Measurements from ENCODE around the gene KHDRBS1.
A peak's percentile ranks its signal among the peaks of the same experiment; 100 is the strongest.
"Not testable (repeated sequence)": the region's sequence is repeated elsewhere in the genome, so short reads cannot be mapped to it uniquely, and the experiment has no call there.

Gene KHDRBS1

DNA sequence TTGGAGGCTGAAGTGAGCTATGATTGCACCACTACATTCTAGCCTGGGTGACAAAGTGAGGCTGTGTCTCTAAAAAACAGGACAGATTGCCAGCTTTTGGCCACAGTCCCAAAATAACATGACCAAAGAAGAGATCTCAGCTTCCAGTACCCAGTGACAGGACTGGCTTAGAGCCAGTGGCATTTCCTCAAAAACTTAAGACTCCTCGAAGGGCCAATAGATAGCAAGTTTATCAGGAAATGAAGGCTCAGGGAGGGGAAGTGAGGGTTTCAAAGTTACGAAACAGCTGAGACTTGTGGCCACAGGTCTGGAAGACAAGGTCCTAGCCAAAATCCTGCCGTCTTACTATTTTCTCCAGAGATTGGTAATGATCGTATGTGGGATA, 52.8 kb downstream of the KHDRBS1 start:
- peak; percentile 76 for DNase-seq

DNA sequence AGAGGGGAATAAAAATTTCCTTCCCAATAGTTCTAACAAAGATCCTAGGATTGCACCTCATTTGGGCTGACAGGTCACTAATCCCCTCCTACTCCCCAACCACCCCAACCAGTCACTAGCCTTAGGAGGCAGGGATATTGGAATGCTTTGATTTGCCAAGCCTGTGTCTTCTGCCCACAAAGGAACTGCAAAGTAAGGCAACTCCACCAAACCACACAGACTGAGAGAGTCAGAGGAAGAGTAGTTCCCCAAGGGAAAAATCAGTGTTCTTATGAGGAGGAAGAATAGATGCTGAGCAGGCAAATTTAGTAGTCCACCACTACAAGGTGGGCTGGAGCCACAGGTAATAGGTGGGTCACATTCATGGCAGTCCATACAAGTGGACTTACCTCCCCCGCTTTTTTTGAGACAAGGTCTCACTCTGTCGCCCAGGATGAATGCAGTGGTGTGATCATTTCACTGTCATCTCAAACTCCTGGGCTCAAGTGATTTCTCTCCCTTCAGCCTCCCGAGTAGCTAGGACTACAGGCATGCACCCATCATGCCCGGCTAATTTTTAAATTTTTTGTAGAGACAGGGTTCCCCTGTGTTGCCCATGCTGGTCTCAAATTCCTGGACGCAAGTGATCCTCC, 55.4 kb downstream of the KHDRBS1 start:
- no peak for DNase-seq

DNA sequence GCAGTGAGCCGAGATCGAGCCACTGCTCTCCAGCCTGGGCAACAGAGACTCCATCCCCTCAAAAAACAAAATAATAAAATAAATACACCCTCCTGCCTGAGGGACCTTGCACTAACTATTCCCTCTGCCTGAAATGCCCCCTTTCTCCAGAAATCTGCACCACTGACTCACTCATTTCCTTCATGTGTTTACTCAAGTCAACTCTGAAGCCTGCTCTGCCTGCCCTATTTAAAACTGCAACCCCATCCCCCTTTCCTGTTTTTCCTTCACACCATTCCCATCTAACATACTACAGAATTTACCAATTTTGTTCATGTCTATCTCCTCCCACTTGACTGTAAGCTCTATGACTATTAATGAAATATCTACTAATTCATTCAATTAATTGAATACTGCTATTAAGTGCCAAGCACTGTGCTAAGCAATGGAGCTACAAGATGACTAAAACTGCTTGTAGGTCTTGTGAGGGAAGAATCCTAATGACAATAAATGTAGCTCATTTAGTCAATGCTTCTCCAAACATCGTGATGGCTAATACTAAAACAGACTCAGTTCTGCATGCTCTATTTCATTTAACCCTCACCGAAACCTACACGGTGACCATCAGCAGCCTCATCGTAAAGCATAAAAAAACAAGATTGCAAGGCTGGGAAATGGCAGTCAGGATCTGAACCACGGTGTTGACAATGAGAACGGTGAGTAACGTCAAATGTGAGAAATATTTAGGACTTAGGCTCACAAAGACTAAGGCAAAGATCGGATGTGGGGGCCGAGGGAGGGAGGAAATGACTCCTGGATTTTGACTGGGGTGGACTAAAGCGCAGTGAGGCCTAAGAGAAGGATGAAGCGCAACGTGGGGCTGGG, 58.3 kb downstream of the KHDRBS1 start:
- DNase-seq, result no peak

DNA sequence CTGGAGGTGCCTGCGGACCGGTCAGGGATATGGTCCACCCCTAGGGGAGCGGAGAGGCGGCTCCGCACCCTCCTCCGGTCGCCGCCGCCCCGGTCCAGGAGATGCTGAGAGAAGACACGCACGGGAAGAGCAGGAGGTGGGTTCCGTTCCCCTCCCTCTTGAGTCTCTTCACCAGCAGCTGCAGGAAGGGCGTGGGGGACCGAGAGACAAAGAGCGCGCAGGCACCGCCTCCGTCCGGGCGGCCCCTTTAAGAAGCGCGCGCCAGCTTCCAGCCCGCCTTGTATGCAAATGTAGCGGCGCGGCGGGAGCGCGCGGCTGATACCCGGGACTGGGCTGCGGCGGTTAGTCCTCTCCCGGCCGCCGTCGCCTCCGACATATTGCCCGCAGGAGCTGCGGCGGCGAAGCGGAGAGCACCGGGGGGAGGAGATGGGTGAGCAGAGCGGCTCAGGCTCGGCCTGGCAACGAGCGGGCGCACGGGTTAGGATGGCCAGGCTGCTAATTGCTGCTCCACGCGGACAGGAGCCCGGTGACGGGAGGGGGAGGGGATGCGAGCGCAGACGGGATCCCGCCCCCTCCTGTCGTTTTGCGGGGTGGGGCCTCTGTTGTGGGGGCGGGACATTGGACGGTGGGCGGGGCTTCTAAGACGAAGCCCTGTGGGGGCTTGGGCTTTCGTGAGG, 59.1 kb downstream of the KHDRBS1 start, which contains the start of gene TMEM39B:
TSS of gene TMEM39B (plus strand) at position 318 of the 677 bp plus-strand sequence. CDS start at position 427, 109 bp downstream.
- DNase-seq, result peak; percentile 97

DNA sequence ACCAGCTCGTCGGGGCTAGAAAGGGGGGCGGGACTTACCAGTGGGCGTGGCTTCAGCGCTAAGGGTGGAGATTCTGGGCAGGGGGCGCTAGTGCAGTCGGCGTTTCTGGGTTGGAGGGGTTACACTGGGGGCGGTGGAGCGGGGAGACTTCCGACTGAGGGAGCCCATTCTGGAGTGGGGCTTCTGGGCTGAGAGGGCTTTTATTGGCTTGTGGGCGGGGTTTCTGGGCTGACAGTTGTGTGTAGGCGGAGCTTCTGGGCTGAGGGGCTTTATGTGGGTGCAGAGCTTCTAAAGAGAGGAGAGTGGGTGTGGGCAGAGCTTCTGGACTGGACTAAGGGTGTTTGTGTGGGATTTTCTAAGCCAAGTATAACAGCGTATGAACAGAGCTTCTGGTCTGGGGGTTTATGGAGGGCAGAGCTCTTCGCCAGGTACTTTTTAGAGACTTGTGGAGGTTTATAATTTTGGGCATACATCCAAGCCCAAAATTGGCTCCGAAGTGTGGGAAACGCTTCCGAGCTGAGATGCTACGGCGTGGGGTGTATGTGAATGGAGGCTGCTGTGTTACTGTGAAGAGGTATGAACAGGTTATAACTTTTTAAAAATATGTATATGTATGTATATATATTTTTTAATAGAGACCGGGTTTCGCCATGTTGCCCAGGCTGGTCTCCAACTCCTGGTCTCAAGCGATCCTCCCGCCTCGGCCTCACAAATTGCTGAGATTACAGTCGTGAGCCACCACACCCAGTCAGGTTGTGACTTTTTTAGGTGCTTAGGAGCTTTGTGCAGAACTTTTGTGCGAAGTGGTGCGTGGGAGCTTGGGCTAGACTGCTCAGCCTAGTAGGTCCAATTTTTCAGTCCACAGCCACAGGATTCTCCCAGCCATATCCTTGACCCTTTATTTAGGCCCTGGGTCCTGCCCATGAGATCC, 59.9 kb downstream of the KHDRBS1 start:
- no peak for DNase-seq

GRCh38 chr1:32074841-32075240, 61.2 kb downstream of the KHDRBS1 start:
- DNase-seq, result no peak

DNA sequence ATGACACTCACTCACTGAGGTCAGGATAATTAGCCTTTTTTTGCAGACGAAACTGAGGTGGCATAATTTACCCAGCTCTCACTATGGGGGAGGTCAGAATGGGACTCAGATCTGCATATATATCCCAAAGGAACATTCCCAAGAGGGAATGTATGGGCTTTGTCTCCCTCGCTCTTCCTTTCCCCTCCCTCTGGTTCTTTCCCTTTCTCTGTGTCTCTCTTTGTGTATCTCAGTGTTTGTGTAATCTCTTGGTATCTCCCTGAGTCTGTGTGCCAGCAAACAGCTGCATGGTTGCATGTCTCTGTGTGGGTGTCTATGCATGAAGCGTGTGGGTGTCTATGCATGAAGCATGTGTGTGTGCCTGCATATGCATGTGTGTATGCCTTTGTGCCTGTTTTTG, 63.8 kb downstream of the KHDRBS1 start:
- no peak for DNase-seq

GRCh38 chr1:32082022-32082421, 68.4 kb downstream of the KHDRBS1 start:
- no peak for DNase-seq

DNA sequence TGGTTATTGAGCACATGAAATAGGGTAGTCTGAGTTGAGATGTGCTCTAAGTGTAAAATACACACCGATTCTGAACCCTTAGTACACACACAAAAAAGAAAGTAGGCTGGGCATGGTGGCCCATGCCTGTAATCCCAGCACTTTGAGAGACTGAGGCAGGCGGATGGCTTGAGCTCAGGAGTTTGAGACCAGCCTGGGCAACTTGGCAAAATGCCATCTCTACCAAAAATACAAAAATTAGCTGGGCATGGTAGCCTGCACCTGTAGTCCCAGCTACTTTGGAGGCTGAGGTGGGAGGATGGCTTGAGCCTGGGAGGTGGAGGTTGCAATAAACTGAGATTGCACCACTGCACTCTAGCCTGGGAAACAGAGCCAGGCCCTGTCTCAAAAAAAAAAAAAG, 72.7 kb downstream of the KHDRBS1 start:
- not testable (repeated sequence) for DNase-seq

DNA sequence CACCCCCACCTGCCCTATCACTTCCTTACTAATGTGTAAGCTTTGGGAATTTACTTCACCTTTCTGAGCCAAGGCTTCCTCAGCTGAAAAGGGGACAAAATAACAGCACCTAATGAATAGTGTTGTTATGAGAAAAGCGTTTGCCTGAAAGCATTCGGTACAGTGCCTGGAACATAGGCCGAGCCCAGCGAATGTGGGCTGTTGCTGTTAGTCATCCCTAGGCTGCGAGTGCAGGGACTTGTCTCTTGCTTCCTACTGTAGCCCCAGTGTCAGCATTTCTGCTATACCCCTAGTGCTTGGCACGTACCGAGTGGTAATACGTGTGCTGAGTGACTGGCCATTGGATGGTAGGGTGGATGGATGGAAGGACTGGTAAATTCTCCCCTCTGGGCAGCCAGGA, 77.5 kb downstream of the KHDRBS1 start:
- DNase-seq, result no peak

DNA sequence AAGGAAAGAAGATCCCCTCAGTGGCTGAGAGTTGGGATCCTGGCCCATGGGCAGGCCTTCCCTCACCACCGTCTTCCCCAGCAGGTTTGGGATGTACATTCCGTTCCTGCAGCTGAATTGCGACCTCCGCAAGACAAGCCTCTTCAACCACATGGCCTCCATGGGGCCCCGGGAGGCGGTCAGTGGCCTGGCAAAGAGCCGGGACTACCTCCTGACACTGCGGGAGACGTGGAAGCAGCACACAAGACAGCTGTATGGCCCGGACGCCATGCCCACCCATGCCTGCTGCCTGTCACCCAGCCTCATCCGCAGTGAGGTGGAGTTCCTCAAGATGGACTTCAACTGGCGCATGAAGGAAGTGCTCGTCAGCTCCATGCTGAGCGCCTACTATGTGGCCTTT, 77.9 kb downstream of the KHDRBS1 start:
- no peak for DNase-seq

Measured in femur (tissue), 1 donor.